Small intestine (tissue), 7 donors: ENCODE data around the gene TMEM8B. TPM values are rescaled to one million over a fixed set of nuclear protein-coding genes. Genes with fewer than 3 reads are reported as not detected.

ENCODE experiments used
- DNase-seq, 2 donors: peaks; one replicate each; pipeline versions ENCODE4 v3.0.0 to v3.0.0-alpha.2; 2013
- FAIRE-seq: peaks from 2 replicates; lab custom pipeline; 2012; peaks lifted over from hg19 to GRCh38; lab: Jason Lieb, UNC
- H3K27ac ChIP-seq, 3 donors: one replicate each; pipeline ENCODE4 v1.5.1; 2013; ENCODE audit warnings: low read length in 2 of 3, mild to moderate bottlenecking in 2 of 3, control low read depth in 1 of 3, inconsistent platforms in 1 of 3, low read depth in 1 of 3, moderate library complexity in 1 of 3
- H3K27me3 ChIP-seq, 3 donors: one replicate each; pipeline ENCODE4 v1.6.1; 2013; ENCODE audit warnings: low read length in 3 of 3, inconsistent platforms in 1 of 3; ENCODE audit not compliant: control insufficient read depth in 3 of 3, insufficient read depth in 3 of 3
- H3K36me3 ChIP-seq, 3 donors: one replicate each; pipeline ENCODE4 v1.6.1; 2013; ENCODE audit warnings: low read length in 3 of 3, inconsistent platforms in 1 of 3, low read depth in 1 of 3, mild to moderate bottlenecking in 1 of 3, moderate library complexity in 1 of 3; ENCODE audit not compliant: control insufficient read depth in 3 of 3, insufficient read depth in 2 of 3
- H3K4me1 ChIP-seq, 3 donors: one replicate each; pipeline ENCODE4 v1.6.1; 2013; ENCODE audit warnings: low read length in 2 of 3, inconsistent platforms in 1 of 3, low read depth in 1 of 3, mild to moderate bottlenecking in 1 of 3, moderate library complexity in 1 of 3; ENCODE audit not compliant: control insufficient read depth in 3 of 3, insufficient read depth in 2 of 3
- H3K4me3 ChIP-seq, 3 donors: one replicate each; pipeline ENCODE4 v1.5.1; 2013; ENCODE audit warnings: low read length in 3 of 3, control low read depth in 1 of 3, inconsistent platforms in 1 of 3, low read depth in 1 of 3, mild to moderate bottlenecking in 1 of 3, moderate library complexity in 1 of 3
- H3K9me3 ChIP-seq, 2 donors: one replicate each; pipeline ENCODE4 v1.6.1; 2013; ENCODE audit warnings: low read depth in 1 of 2, low read length in 1 of 2; ENCODE audit not compliant: control insufficient read depth in 2 of 2, insufficient read depth in 1 of 2
- WGBS, 3 donors: extraction: QIAGEN DNeasy Blood & Tissue Kit; methylation state at CpG; one replicate each; pipeline ENCODE4 v1.1.7; 2013; 5-methylcytosine and 5-hydroxymethylcytosine counted together
- polyA plus RNA-seq, 4 donors: library from polyadenylated mRNA; stranded (reverse) in 3 of 4; unstranded in 1 of 4; fragments of 200-250 nt in 3 of 4; fragments of 120-200 nt in 1 of 4; gene quantifications; one replicate each; pipeline versions ENCODE4 v1.2.1 to v1.2.3, GENCODE V29; 2013
- donor health status: healthy with polysubstance abuse.
- donor health status: control.
- donor health status: control.
- donor health status: Bipolar disorder and iron deficiency.
- donor health status: healthy.

TMEM8B gene
- polyA plus RNA-seq, 4 donors = 0.89 to 35.9 (median 4.5) TPM

DNA sequence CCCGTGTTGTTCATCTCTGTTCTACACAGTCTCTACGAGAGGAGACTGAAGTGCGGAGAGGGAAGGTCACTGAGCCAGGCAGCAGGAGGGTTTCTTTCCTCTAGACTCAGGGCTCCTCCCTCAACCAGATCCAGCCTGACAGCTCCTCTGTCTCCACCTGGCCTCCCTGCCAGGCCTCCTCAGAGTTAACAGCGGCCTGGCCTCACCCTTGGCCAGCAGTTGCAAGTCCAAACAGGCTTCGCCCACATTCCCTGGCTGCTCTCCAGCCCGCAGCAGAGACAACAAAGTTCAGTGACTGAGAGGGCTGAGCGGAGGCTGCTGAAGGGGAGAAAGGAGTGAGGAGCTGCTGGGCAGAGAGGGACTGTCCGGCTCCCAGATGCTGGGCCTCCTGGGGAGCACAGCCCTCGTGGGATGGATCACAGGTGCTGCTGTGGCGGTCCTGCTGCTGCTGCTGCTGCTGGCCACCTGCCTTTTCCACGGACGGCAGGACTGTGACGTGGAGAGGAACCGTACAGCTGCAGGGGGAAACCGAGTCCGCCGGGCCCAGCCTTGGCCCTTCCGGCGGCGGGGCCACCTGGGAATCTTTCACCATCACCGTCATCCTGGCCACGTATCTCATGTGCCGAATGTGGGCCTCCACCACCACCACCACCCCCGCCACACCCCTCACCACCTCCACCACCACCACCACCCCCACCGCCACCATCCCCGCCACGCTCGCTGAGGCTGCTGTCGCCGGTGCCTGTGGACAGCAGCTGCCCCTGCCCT lies 77.1 kb downstream of the TMEM8B start, which contains the start of gene HRCT1:
Gene HRCT1 (plus strand): TSS at position 291 of the 768 bp plus-strand sequence. CDS start 86 bp downstream, at position 377.
- FAIRE-seq = no peak
- peaks cover 23 to 54% (median 32%) of the 10 kb centered on the region in 3 donors for H3K4me1 ChIP-seq

DNA sequence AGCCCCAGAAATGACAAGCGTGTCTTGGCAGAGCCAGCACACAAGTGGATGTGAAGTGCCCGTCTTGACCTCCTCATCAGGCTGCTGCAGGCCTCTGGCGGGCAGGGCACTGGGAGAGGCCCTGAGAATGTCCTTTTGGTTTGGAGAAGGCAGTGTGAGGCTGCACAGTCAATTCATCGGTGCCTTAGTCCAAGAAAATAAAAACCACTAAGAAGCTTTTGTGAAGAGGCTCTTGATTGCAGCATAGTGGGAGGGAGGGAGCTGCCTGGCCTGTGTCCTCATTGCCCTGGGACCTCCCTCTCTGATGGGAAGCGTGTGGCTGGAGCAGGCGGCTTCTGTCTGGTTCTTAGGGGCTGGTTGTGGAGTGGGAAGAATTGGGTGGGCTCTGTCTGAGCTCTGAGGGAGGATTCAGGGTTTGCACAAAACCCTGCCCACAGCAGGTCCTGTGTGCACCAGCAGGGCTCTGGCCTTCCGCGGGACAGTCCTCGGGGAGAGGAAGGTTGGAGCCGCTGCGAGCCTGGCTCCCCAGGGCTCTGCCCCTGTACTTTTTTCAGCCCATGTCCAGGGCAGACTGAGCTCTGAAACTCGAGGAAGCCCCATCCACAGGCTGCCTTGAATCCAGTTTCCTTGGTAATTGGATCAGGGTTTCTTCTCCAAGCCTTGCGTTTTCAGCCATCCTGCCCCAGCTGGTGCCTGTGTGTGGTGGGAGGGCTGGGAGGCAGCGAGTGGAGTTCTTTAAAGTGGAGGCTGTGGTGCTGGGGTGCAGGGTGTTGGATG lies 78.1 kb downstream of the TMEM8B start:
- 42 to 59% (median 57%) methylated on average over 14 of the region's 14 CpGs for WGBS, 3 donors
- no peaks in the 10 kb centered on the region for H3K27me3 ChIP-seq
- peak; percentile 63 to 68 for DNase-seq
- H3K27ac ChIP-seq = peak overlapping the region; percentile 85 to 97 (median 97)
- H3K4me3 ChIP-seq = no peak overlapping the region
- H3K4me1 ChIP-seq = peaks cover 23 to 59% (median 32%) of the 10 kb centered on the region in 3 donors
- H3K9me3 ChIP-seq = no peaks in the 10 kb centered on the region
- FAIRE-seq = no peak
- peaks cover 0 to 2% (median 0%) of the 10 kb centered on the region in 3 donors for H3K36me3 ChIP-seq

More for the DNA sequence above, 77.1 kb downstream of the TMEM8B start, which contains the start of gene HRCT1:
- H3K36me3 ChIP-seq = peaks cover 0 to 2% (median 0%) of the 10 kb centered on the region in 3 donors
- WGBS, 3 donors = 25 to 43% (median 38%) methylated on average over 20 to 30 of the region's 30 CpGs
- H3K27me3 ChIP-seq = no peaks in the 10 kb centered on the region
- H3K9me3 ChIP-seq = no peaks in the 10 kb centered on the region
- peak within 1 kb of the TSS; percentile 85 to 97 (median 97) for H3K27ac ChIP-seq
- DNase-seq = peak; percentile 95 to 98
- peak within 1 kb of the TSS in 1 of 3 donors; percentile 24 for H3K4me3 ChIP-seq

DNA sequence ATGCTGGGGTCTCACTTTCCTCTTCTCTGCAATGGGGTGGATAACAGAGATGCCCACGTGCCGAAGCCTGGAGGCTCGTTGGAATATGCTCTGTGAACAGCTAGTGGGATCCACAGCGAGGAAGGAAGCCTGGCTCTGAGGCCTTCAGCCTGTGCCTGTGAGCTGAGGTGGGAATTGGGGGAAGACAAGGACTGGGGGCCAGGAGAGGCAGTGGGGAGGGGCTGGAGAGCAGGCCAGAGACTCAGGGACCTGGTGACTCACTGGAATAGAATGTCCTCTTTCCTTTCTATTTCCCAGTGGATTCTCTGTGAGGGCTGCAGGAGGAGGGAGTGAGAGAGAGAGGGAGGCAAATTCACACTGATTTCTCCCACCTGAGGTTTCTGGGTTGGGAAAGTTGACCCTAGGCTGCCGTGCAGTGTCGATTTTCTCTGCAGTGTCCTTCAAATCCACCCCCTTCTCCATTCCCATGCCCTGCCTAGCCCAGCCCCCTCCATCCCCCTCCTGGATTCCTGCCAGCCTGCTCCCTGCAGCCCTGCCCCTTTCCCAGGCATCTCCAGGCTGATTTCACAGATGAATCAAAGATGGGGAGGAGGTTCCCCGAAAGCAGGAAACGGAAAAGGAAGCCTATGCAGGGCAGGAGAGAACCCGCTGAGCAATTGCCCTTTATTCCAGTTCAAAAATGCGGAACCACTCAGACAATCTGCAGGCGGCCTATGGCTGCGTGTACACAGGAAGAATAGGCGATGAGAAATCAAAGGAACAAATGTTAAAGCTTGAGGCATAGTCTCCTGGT lies 78.9 kb downstream of the TMEM8B start:
- H3K4me1 ChIP-seq = peaks cover 23 to 59% (median 32%) of the 10 kb centered on the region in 3 donors
- FAIRE-seq (no peak), DNase-seq (peak; percentile 74 to 85)
- peak overlapping the region; percentile 85 to 97 (median 97) for H3K27ac ChIP-seq
- H3K36me3 ChIP-seq = peaks cover 0 to 2% (median 0%) of the 10 kb centered on the region in 3 donors
- WGBS, 3 donors = 23 to 44% (median 26%) methylated on average over 13 of the region's 13 CpGs
- no peak overlapping the region for H3K4me3 ChIP-seq
- no peaks in the 10 kb centered on the region for H3K9me3 ChIP-seq
- H3K27me3 ChIP-seq = no peaks in the 10 kb centered on the region

DNA sequence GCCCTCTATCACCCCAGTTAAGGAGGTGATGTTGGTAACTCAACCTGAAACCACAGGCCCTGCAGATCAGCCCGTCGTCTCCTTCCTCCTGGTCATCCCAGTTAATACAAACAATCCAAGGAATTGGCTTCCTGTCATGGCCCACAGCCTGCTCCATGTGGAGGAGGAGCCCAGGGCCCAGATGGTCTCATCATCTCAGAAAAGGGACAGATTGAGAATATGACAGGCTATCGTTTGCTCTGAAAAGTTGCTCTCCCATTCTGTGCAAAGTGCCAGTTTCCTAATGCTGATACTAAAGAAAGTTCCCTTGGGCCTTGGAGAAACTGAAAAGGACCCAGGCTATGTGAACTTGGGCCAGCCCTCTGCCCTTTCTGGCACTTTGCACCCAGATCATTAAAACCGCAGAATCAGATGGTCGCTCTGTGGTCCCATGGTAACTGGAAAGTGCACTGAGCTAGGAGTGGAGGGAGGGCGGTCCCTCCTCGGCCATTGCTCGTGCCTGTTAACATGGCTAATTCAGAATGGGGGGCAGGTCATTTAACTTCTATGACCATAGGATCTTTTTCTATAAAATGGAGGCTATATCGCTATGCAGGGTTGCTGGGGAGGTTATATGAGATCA lies 79.6 kb downstream of the TMEM8B start:
- WGBS, 3 donors = 54 to 69% (median 56%) methylated on average over 9 of the region's 9 CpGs
- Histone ChIP-seq H3K27me3 (no peaks in the 10 kb centered on the region), H3K4me3 (no peak overlapping the region), H3K4me1 (peaks cover 23 to 59% (median 32%) of the 10 kb centered on the region in 3 donors), H3K36me3 (peaks cover 0 to 2% (median 0%) of the 10 kb centered on the region in 3 donors), H3K9me3 (no peaks in the 10 kb centered on the region), H3K27ac (peak overlapping the region; percentile 85 to 97 (median 97))
- DNase-seq (peak; percentile 39 to 49), FAIRE-seq (no peak)

DNA sequence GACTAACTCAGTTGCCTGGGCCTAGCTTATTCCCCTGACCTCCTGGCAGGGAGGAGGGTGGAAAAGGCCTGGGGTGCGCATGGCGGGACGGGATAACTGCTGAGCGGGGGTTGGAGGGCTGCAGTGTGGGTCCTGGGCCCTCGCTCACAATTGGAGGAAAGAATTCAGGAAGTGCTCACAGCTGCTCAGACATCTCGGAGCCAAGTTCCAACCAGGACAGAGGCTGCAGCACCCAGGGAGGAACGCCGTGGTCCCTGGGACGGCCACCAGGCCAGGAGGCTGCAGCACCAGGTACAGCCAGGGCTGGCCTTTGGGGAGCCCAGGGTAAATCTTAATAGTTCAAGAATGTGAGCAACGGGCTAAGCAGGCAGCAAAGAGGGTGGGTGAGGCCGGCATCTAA lies 80.2 kb downstream of the TMEM8B start, which contains the start of gene SPAAR:
Gene SPAAR (plus strand): TSS at position 217 of the 400 bp plus-strand sequence. CDS start 974 bp downstream, outside the sequence.
- DNase-seq (no peak), FAIRE-seq (no peak)
- 73 to 86% (median 81%) methylated on average over 10 to 11 of the region's 11 CpGs for WGBS, 3 donors
- Histone ChIP-seq H3K4me1 (peaks cover 23 to 62% (median 32%) of the 10 kb centered on the region in 3 donors), H3K9me3 (no peaks in the 10 kb centered on the region), H3K4me3 (no peak within 1 kb of the TSS), H3K36me3 (peaks cover 0 to 2% (median 0%) of the 10 kb centered on the region in 3 donors), H3K27me3 (no peaks in the 10 kb centered on the region), H3K27ac (peak within 1 kb of the TSS; percentile 85 to 97 (median 97))

DNA sequence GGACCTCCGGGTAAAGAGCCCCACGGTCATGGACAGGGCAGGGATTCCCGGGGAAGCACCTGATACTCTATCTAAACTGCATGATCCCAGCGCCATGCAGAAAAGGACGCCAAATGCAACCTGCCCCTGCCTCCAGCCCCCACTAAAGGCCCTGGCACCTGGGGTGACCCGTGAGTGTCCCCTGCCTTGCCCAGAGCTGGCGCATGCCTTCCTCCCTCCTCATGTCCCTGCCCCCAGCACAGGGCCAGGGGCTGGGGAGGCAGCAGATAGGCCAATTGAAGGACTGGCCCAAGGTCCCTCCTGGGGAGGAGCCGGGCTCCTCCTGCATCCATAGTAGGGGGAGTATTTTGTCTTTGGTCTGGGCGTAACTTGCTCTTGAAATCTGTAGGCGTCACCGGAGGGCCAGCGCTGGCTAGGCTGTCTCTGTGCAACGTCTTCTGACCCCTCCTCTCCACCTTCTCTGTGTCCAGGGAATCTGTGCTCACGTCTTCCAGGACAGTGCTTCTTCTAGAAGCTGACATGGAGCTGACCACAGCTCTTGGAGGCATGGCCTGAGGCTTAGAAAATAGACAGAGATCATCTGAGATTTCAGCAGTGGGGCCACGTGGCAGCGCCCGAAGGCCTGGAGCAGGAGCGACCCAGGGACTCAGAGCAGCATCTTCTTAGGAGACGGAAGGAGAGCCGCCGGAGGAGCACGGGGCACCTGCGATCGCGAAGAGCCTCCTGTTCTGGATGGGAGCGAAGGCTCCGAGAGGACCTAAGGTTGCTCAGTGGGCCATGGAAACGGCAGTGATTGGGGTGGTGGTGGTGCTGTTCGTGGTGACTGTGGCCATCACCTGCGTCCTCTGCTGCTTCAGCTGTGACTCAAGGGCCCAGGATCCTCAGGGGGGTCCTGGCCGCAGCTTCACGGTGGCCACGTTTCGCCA lies 80.9 kb downstream of the TMEM8B start:
- 87 to 92% (median 90%) methylated on average over 33 to 34 of the region's 34 CpGs for WGBS, 3 donors
- Histone ChIP-seq H3K9me3 (no peaks in the 10 kb centered on the region), H3K27me3 (no peaks in the 10 kb centered on the region), H3K27ac (peak overlapping the region in 2 of 3 donors; percentile 97), H3K4me3 (no peak overlapping the region), H3K4me1 (peaks cover 23 to 64% (median 32%) of the 10 kb centered on the region in 3 donors), H3K36me3 (peaks cover 0 to 2% (median 0%) of the 10 kb centered on the region in 3 donors)
- no peak for FAIRE-seq
- DNase-seq = no peak
